Measurements from ENCODE around the gene GCSH. TPM values are rescaled to one million over a fixed set of nuclear protein-coding genes. Genes with fewer than 3 reads are reported as not detected.

The GCSH gene
- total RNA-seq, 2 donors from 2014 or later = 109 to 118 TPM

- H3K27ac ChIP-seq (ENCODE audit: low read depth, low read length) = peak within 1 kb of the TSS; percentile 94
- TF ChIP-seq CTCF (conservative IDR thresholded peaks at IDR 0.05) = no peak
- no peaks in the 10 kb centered on the region for H3K9me3 ChIP-seq (ENCODE audit: control insufficient read depth, low read length)
- peaks cover 23% of the 10 kb centered on the region for H3K36me3 ChIP-seq (ENCODE audit: control insufficient read depth, insufficient read depth, low read length)
- peaks cover 25% of the 10 kb centered on the region for H3K36me3 Mint-ChIP-seq (ENCODE audit: low read depth)
- H3K27ac Mint-ChIP-seq = no peak within 1 kb of the TSS
- H3K4me3 Mint-ChIP-seq = no peak within 1 kb of the TSS
- H3K4me3 ChIP-seq (ENCODE audit: low read length) = peak within 1 kb of the TSS; percentile 80
- no peaks in the 10 kb centered on the region for H3K27me3 ChIP-seq (ENCODE audit: control insufficient read depth, insufficient read depth, low read length, poor library complexity, severe bottlenecking)
- peak within 1 kb of the TSS; percentile 75 for H3K9ac ChIP-seq (ENCODE audit: extremely low read depth, low read length, poor library complexity, severe bottlenecking)
- no peaks in the 10 kb centered on the region for H3K9me3 Mint-ChIP-seq
- peak; percentile 99 for DNase-seq
- H3K4me1 ChIP-seq (ENCODE audit: control insufficient read depth, insufficient read depth, low read length) = peaks cover 7% of the 10 kb centered on the region
- H3K4me1 Mint-ChIP-seq = peaks cover 23% of the 10 kb centered on the region
- H3K27me3 Mint-ChIP-seq (ENCODE audit: insufficient read depth) = no peaks in the 10 kb centered on the region
- 18 to 22% methylated on average over 47 to 59 of the region's 59 CpGs for WGBS, 2 experiments (ENCODE audit: insufficient coverage in 1 of 2, insufficient read length in 1 of 2)
These were observed 18.9 kb downstream of the GCSH start, which contains the start of gene C16orf46 for GRCh38 chr16:81077076-81077940. TSS of gene C16orf46 (minus strand) at chr16:81077238. CDS start at chr16:81063955, 13,283 bp downstream.

- no peaks in the 10 kb centered on the region for H3K9me3 Mint-ChIP-seq
- H3K36me3 Mint-ChIP-seq (ENCODE audit: low read depth) = peaks cover 22% of the 10 kb centered on the region
- Histone ChIP-seq H3K36me3 (ENCODE audit: control insufficient read depth, insufficient read depth, low read length) (peaks cover 20% of the 10 kb centered on the region), H3K4me1 (ENCODE audit: control insufficient read depth, insufficient read depth, low read length) (peaks cover 7% of the 10 kb centered on the region), H3K4me3 (ENCODE audit: low read length) (peak overlapping the region; percentile 80), H3K9me3 (ENCODE audit: control insufficient read depth, low read length) (no peaks in the 10 kb centered on the region), H3K9ac (ENCODE audit: extremely low read depth, low read length, poor library complexity, severe bottlenecking) (peak overlapping the region; percentile 75), H3K27ac (ENCODE audit: low read depth, low read length) (peak overlapping the region; percentile 94), H3K27me3 (ENCODE audit: control insufficient read depth, insufficient read depth, low read length, poor library complexity, severe bottlenecking) (no peaks in the 10 kb centered on the region)
- no peak overlapping the region for H3K4me3 Mint-ChIP-seq
- no peaks in the 10 kb centered on the region for H3K27me3 Mint-ChIP-seq (ENCODE audit: insufficient read depth)
- peak; percentile 95 for DNase-seq
- H3K27ac Mint-ChIP-seq = no peak overlapping the region
- TF ChIP-seq CTCF (conservative IDR thresholded peaks at IDR 0.05) = no peak
- H3K4me1 Mint-ChIP-seq = peaks cover 18% of the 10 kb centered on the region
- 1 to 6% methylated on average over 13 to 27 of the region's 27 CpGs for WGBS, 2 experiments (ENCODE audit: insufficient coverage in 1 of 2, insufficient read length in 1 of 2)
These were observed 19.6 kb downstream of the GCSH start for GRCh38 chr16:81076566-81077075.

- no peak for TF ChIP-seq CTCF (conservative IDR thresholded peaks at IDR 0.05)
- no peak overlapping the region for H3K27ac Mint-ChIP-seq
- no peak for DNase-seq
These were observed 22.4 kb downstream of the GCSH start for GRCh38 chr16:81073560-81074330.

More at GRCh38 chr16:81073560-81074330, 22.4 kb downstream of the GCSH start:
- H3K9ac ChIP-seq (ENCODE audit: extremely low read depth, low read length, poor library complexity, severe bottlenecking) = no peak overlapping the region
- H3K4me3 ChIP-seq (ENCODE audit: low read length) = no peak overlapping the region
- Mint-ChIP-seq H3K4me3 (no peak overlapping the region), H3K27me3 (ENCODE audit: insufficient read depth) (no peaks in the 10 kb centered on the region), H3K4me1 (peaks cover 13% of the 10 kb centered on the region), H3K9me3 (no peaks in the 10 kb centered on the region), H3K36me3 (ENCODE audit: low read depth) (peaks cover 19% of the 10 kb centered on the region)
- 69% methylated on average over 5 of the region's 5 CpGs for WGBS, 2 experiments (ENCODE audit: insufficient coverage in 1 of 2, insufficient read length in 1 of 2)
- H3K27ac ChIP-seq (ENCODE audit: low read depth, low read length) = no peak overlapping the region
- H3K27me3 ChIP-seq (ENCODE audit: control insufficient read depth, insufficient read depth, low read length, poor library complexity, severe bottlenecking) = no peaks in the 10 kb centered on the region
- peaks cover 7% of the 10 kb centered on the region for H3K4me1 ChIP-seq (ENCODE audit: control insufficient read depth, insufficient read depth, low read length)
- H3K9me3 ChIP-seq (ENCODE audit: control insufficient read depth, low read length) = no peaks in the 10 kb centered on the region
- peaks cover 13% of the 10 kb centered on the region for H3K36me3 ChIP-seq (ENCODE audit: control insufficient read depth, insufficient read depth, low read length)

Measured in endodermal cell (in vitro differentiated cells).